ENCODE data around the gene ARHGAP15. TPM values are rescaled to one million over a fixed set of nuclear protein-coding genes. Genes with fewer than 3 reads are reported as not detected.

Gene ARHGAP15
- total RNA-seq, 1 donor from 2014 or later = 18.5 TPM

DNA sequence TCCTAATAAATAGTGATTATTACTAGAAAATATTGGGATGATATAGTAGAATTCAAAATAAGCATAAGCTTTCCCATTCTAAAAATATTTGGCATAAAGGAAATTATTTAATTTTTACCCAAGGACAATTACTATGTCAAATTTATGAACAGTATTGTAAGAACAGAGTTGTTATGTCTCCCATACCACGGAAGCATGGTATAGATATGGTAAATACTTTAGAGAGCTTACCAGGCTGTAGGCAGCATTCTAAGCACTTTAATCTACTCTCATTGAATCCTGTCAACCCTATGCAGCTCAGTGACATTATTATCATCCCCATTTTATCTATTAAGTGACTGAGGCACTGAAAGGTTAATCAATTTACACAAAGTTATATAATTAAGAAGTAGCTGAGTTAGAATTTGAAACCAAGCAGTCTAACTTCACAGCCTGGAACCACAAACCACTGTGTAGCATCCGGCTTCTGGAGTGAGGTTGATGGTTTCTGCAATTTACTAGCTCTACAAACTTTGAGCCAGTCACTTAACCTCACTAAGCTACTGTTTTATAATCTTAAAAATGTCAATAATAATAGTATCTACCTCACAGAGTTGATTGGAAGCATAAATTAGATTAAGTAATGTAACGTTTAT is 323.7 kb downstream of the ARHGAP15 start:
- no peaks in the 10 kb centered on the region for H3K9me3 ChIP-seq
- DNase-seq = no peak
- no peaks in the 10 kb centered on the region for H3K36me3 ChIP-seq
- intact Hi-C loops (cut with DNase I) = no loop called here
- TF ChIP-seq, protein P1, sequence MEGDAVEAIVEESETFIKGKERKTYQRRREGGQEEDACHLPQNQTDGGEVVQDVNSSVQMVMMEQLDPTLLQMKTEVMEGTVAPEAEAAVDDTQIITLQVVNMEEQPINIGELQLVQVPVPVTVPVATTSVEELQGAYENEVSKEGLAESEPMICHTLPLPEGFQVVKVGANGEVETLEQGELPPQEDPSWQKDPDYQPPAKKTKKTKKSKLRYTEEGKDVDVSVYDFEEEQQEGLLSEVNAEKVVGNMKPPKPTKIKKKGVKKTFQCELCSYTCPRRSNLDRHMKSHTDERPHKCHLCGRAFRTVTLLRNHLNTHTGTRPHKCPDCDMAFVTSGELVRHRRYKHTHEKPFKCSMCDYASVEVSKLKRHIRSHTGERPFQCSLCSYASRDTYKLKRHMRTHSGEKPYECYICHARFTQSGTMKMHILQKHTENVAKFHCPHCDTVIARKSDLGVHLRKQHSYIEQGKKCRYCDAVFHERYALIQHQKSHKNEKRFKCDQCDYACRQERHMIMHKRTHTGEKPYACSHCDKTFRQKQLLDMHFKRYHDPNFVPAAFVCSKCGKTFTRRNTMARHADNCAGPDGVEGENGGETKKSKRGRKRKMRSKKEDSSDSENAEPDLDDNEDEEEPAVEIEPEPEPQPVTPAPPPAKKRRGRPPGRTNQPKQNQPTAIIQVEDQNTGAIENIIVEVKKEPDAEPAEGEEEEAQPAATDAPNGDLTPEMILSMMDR (IDR thresholded peaks at IDR 0.05) = no peak
- no peak overlapping the region for H3K27ac ChIP-seq
- no peaks in the 10 kb centered on the region for H3K27me3 ChIP-seq (ENCODE audit: low read depth)
- H3K4me3 ChIP-seq = no peak overlapping the region
- no peak for ATAC-seq
- H3K4me1 ChIP-seq = no peaks in the 10 kb centered on the region

DNA sequence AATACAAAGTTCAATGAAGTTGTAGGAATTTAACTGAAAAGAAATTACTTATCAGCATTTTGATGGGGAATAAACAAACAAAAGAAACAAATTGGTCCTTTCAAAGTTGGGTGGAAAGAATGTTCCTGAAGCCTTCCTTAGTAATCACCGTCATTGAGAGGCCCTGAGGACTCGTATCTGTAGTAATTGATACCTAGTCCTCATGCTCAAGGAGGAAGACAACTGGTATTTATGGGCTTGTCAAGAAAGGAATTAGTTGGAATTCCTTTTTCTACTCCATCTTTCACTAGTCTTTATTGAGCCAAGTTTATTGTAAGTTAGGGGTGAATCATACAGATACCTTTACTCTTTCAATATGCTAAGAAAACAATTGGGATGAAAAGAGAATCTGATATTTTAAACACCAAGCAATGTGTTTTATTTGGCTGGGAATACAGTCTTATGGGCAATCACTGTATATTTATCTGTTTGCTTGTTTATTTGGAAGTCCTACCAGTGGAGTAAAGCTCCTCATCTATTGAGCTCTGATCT is 324.8 kb downstream of the ARHGAP15 start:
- DNase-seq = no peak
- no peak overlapping the region for H3K27ac ChIP-seq
- TF ChIP-seq, protein P1 (IDR thresholded peaks at IDR 0.05) = no peak
- intact Hi-C loops (cut with DNase I) = no loop called here
- no peaks in the 10 kb centered on the region for H3K9me3 ChIP-seq
- no peaks in the 10 kb centered on the region for H3K36me3 ChIP-seq
- no peaks in the 10 kb centered on the region for H3K4me1 ChIP-seq
- ATAC-seq = no peak
- H3K27me3 ChIP-seq (ENCODE audit: low read depth) = no peaks in the 10 kb centered on the region
- no peak overlapping the region for H3K4me3 ChIP-seq

DNA sequence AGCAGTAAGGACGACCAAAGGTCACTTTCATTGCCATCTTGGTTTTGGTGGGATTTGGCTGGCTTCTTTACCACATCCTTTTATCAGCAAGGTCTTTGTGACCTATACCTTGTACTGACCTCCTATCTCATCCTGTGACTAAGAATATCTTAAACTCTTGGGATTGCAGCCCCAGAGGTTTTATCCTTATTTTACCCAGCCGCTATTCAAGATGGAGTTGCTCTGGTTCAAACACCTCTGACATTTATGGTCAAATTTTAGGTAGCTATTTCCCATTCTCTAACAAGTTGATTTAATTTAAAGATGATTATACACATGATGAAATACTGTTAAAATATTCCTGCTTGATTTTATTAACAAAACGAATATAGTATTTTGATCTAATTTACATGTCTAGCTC is 326.1 kb downstream of the ARHGAP15 start:
- Histone ChIP-seq H3K27me3 (ENCODE audit: low read depth) (no peaks in the 10 kb centered on the region), H3K4me3 (no peak overlapping the region), H3K4me1 (no peaks in the 10 kb centered on the region), H3K36me3 (no peaks in the 10 kb centered on the region), H3K9me3 (no peaks in the 10 kb centered on the region), H3K27ac (no peak overlapping the region)
- intact Hi-C loops (cut with DNase I) = no loop called here
- DNase-seq (no peak), ATAC-seq (no peak)
- TF ChIP-seq, protein P1 (IDR thresholded peaks at IDR 0.05) = no peak

DNA sequence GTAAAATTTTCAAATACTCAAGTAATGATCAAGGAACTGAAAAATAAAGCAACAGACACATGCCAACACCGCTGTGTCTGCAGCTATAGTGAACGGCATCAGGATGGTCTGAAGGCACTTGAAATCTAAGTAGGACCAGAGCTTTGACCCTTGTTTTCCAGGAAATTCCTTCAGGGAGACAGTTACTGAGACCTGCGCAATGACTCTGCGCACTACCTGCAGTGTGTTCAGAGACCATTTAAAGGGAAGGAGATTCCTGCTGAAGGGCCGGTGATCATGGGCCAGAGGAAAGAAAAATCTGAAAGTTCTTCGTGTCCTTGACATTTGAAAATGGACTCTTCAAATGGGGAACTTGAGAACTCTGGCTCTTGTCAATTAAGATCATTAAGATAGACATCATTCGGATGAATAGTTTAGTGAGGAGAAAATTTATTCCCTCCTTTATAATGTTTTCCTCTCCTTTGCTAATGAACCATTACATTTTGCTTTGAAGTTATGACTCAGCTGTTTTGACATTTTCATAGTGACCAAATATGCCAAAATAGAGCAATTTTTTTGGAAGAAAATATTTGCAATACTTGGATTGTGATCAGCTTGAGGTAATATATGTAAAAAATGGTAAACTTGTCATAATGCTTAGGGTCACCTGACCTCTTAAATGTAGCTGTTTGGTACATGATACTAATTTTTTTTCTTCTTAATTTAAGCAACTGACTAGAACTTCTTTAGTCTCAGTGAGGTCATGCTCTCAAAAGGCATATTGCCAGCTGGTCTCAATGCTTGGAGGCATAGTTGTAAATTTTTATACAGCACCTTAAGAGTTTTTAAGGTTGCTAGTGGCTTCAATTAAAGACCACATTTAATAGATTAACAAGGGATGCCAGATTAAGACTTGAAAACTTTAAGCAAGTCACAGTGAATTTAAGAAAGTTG is 329.3 kb downstream of the ARHGAP15 start:
- TF ChIP-seq, protein P1 (IDR thresholded peaks at IDR 0.05) = no peak
- no peak overlapping the region for H3K27ac ChIP-seq
- ATAC-seq = no peak
- intact Hi-C loops (cut with DNase I) = no loop called here
- no peak for DNase-seq
- H3K4me1 ChIP-seq = no peaks in the 10 kb centered on the region
- no peak overlapping the region for H3K4me3 ChIP-seq
- no peaks in the 10 kb centered on the region for H3K9me3 ChIP-seq
- no peaks in the 10 kb centered on the region for H3K36me3 ChIP-seq
- H3K27me3 ChIP-seq (ENCODE audit: low read depth) = no peaks in the 10 kb centered on the region

DNA sequence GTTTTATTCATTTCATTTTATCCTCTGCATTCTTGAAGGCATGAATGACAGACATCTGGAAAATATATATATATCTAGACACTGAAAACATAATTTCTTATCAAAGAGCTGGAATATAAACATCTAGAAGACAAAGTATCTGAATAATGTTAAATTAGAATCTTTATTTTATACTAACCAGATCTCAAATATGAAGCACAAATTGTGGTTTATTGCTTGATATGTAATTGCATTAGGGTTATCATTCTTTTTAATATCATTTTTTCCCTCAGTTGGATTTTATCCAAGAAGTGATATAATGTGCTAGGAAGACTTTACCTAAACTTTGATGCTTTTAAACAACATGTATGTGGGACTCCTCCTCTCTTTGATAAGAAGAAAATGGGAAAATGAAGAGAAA is 331.2 kb downstream of the ARHGAP15 start:
- DNase-seq (no peak), ATAC-seq (no peak)
- Histone ChIP-seq H3K4me1 (no peaks in the 10 kb centered on the region), H3K36me3 (no peaks in the 10 kb centered on the region), H3K27ac (no peak overlapping the region), H3K27me3 (ENCODE audit: low read depth) (no peaks in the 10 kb centered on the region), H3K4me3 (no peak overlapping the region), H3K9me3 (no peaks in the 10 kb centered on the region)
- TF ChIP-seq, protein P1 (IDR thresholded peaks at IDR 0.05) = no peak
- intact Hi-C loops (cut with DNase I) = no loop called here

Data from lower lobe of right lung (tissue), 2 donors.